Raji (cell line): ENCODE data around the gene SEMA3E.

ENCODE experiments used
- POLR2A ChIP-seq: IDR thresholded peaks from 2 replicates; pipeline ENCODE4 v1.6.1; 2011; ENCODE audit warnings: low read depth, low read length, control low read depth; ENCODE audit not compliant: insufficient read depth

Gene SEMA3E

DNA sequence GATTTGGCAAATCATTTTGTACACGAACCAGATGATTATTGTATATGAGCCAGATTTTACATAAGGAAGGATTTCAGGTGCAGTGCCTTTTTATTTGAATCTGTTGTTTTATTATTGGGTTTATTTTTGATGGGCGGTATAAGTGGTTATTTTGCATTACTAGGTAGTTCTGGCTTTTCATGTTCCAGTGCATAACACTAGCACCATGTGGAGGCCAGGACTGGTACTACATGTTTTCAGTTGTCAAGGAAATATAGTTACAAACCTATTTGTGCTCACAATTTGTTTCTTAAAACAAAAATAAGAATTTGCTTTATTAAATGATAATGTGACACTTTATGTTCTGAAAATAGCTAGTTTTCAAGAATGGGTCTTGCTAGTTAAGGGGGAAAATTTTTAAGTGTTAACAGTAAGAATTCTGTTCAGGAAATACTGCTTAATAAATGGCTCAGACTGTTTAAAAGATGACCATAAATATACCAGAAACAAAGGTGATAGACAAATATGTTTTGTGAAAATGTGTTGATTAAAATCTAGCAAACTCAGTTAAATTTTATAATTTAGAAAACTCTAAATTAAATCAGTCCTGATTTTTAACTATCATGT, 7.1 kb upstream of the SEMA3E start:
- no peak for TF ChIP-seq POLR2A

DNA sequence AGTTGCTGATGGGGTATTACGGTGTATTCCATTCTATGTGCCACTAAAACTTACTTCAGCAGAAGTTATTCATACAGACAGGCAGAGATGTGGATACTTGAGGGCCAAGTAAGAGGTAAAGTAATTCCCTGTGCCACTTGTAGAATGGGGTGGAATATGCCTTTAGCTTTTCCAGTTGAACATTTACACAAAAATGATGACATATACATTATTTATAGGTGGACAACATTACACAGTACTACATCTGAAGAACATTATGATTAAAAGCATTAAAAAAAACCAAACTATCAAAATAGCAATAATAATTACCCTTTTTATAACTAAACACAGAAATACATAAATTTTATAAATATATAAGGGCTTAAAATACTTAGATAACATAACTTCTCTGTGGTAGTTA, 3.5 kb upstream of the SEMA3E start:
- TF ChIP-seq POLR2A: no peak

- no peak for TF ChIP-seq POLR2A
Measured at GRCh38 chr7:83649701-83650100, 762 bp upstream of the SEMA3E start.

DNA sequence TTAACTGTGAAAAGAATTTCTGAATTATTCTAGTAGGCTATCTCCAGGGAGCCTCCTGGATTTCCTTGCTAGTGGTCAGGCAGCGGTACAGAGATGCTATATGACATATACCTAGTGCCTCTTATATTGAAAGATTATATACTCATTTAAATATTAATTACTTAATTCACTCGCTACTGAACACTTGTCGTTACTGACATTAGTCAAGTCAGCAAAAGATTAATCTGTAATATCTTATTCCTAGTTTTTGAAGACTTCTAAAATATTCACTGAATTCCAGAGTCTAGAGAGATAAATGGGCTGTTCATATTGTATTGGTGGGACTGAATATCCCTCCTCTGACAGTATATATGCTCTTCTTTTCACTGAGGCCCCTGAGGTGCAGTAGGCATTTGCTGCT, 2.9 kb downstream of the SEMA3E start:
- TF ChIP-seq POLR2A: no peak

GRCh38 chr7:83643739-83644138, 5.2 kb downstream of the SEMA3E start:
- no peak for TF ChIP-seq POLR2A

DNA sequence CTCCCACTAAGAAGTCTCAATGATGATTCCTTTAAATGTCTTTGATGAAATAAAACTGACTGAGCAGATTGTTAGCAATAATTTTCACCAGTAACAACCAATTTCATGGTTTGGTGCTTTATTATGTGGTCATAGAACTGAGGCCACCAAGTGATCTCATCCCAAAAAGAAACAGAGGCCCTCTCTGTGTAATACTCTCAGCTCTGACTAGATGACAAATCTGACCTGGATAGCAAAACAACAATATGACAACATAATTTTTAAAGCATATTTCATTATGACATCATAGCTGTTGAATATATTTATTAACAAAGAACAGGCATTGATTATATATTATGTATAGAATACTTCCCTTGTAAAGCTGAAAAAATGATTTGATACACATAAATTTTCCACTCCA, 5.9 kb downstream of the SEMA3E start:
- TF ChIP-seq POLR2A: no peak

- TF ChIP-seq POLR2A: no peak
Measured at GRCh38 chr7:83640731-83641537, 8.0 kb downstream of the SEMA3E start.

GRCh38 chr7:83640240-83640639, 8.7 kb downstream of the SEMA3E start:
- TF ChIP-seq POLR2A: no peak

GRCh38 chr7:83633516-83633915, 15.4 kb downstream of the SEMA3E start:
- TF ChIP-seq POLR2A: no peak

- TF ChIP-seq POLR2A: no peak
Measured at GRCh38 chr7:83629117-83629880, 19.6 kb downstream of the SEMA3E start.

GRCh38 chr7:83617858-83618257, 31.1 kb downstream of the SEMA3E start:
- no peak for TF ChIP-seq POLR2A

GRCh38 chr7:83614112-83614511, 34.8 kb downstream of the SEMA3E start:
- no peak for TF ChIP-seq POLR2A

DNA sequence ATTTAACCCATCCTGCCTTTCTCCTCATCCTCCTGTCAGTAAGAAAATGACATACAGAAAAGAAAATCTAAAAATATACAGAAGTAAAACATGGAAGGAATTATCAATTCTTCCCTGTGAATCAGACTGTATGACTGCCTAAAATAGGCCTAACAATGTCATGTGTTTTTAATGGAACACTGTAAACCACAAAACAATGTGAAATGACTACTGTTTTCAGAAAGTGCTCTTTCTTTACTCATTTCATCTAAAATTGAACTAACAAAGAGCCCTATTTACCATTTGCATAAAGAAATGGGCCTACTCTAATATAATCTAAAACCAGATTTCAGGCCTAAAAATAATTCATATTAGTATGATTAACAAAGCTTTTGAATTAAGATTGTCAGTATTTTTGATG, 35.7 kb downstream of the SEMA3E start:
- no peak for TF ChIP-seq POLR2A

DNA sequence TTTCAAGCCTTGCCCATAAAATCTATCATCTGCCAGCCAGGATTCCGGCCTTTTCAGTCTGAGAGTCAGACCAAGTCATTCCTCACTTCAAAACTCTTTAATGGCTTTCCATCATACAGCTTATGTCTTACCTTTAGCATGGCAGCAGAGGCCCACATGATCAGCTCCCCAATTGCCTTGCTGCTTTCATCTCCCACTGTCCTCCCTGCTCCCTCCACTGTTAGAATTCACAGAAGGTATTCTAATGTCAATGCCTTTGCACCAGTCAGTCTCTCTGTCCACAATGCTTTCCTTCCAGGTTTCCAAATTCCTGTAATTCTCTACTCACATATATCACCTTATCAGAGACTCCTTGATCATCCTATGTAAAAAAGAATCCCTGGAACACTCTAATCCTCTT, 37.2 kb downstream of the SEMA3E start:
- no peak for TF ChIP-seq POLR2A

- no peak for TF ChIP-seq POLR2A
Measured at GRCh38 chr7:83610649-83611304, 38.2 kb downstream of the SEMA3E start.
